Upper lobe of right lung (tissue), 1 donor: Measurements from ENCODE around the gene ARHGAP6. TPM values are rescaled to one million over a fixed set of nuclear protein-coding genes. Genes with fewer than 3 reads are reported as not detected.

Experiments
- ATAC-seq: fragments of 200-7000 bp; cut with Tn5 transposase; one replicate; pipeline ENCODE4 v1.9.1; 2020; ENCODE audit warnings: mild to moderate bottlenecking, moderate library complexity
- DNase-seq: peaks from one replicate; pipeline ENCODE4 v3.0.0-alpha.2; 2020
- H3K27ac ChIP-seq: fragments of 200-600 bp; one replicate; pipeline ENCODE4 v1.8.0; 2022
- H3K27me3 ChIP-seq: fragments of 200-600 bp; one replicate; pipeline ENCODE4 v1.8.0; 2022; ENCODE audit warnings: mild to moderate bottlenecking
- H3K36me3 ChIP-seq: fragments of 200-600 bp; one replicate; pipeline ENCODE4 v1.8.0; 2022
- H3K4me1 ChIP-seq: fragments of 200-600 bp; one replicate; pipeline ENCODE4 v1.8.0; 2022
- H3K4me3 ChIP-seq: fragments of 200-600 bp; one replicate; pipeline ENCODE4 v1.8.0; 2022; ENCODE audit warnings: mild to moderate bottlenecking
- H3K9me3 ChIP-seq: fragments of 200-600 bp; one replicate; pipeline ENCODE4 v1.8.0; 2022
- CTCF ChIP-seq: fragments of 200-600 bp; IDR thresholded peaks from one replicate; pipeline ENCODE4 v1.8.0; 2022; ENCODE audit warnings: antibody characterized with exemption
- intact Hi-C: fragments of 100-400 bp; cut with DNase I; formaldehyde crosslinking; loops from one replicate; pipeline ENCODE4 v1.11.0; 2022
- total RNA-seq: library from RNA; stranded (reverse); fragmentation: NEBNext Ultra II Directional; extraction: Animal tissue kit (Norgen Biotek cat#: 25700); gene quantifications from one replicate; pipeline ENCODE4 v1.2.1, GENCODE V29; 2021
- donor health status: DM: no; HTN: yes; CAD: no; lungs with severe emphysema.

Gene ARHGAP6
- total RNA-seq, 1 donor from 2014 or later, result 17.1 TPM

GRCh38 chrX:11434607-11435006, 231.1 kb downstream of the ARHGAP6 start:
- Histone ChIP-seq H3K4me3 (no peak overlapping the region), H3K9me3 (no peaks in the 10 kb centered on the region), H3K27ac (no peak overlapping the region), H3K4me1 (no peaks in the 10 kb centered on the region), H3K27me3 (no peaks in the 10 kb centered on the region), H3K36me3 (no peaks in the 10 kb centered on the region)
- TF ChIP-seq CTCF, result no peak
- ATAC-seq (no peak), DNase-seq (no peak)
- intact Hi-C loops, result no loop called here

GRCh38 chrX:11431786-11432185, 233.9 kb downstream of the ARHGAP6 start:
- Histone ChIP-seq H3K9me3 (no peaks in the 10 kb centered on the region), H3K4me1 (no peaks in the 10 kb centered on the region), H3K4me3 (no peak overlapping the region), H3K27me3 (no peaks in the 10 kb centered on the region), H3K27ac (no peak overlapping the region), H3K36me3 (no peaks in the 10 kb centered on the region)
- DNase-seq (no peak), ATAC-seq (peak; percentile 71)
- TF ChIP-seq CTCF, result no peak
- intact Hi-C loops, result no loop called here

GRCh38 chrX:11430271-11430670, 235.4 kb downstream of the ARHGAP6 start:
- no peak for ATAC-seq
- no peak for TF ChIP-seq CTCF
- no peaks in the 10 kb centered on the region for H3K4me1 ChIP-seq
- H3K9me3 ChIP-seq, result no peaks in the 10 kb centered on the region
- H3K36me3 ChIP-seq, result no peaks in the 10 kb centered on the region
- no peak overlapping the region for H3K4me3 ChIP-seq
- DNase-seq, result no peak
- H3K27me3 ChIP-seq, result no peaks in the 10 kb centered on the region
- H3K27ac ChIP-seq, result no peak overlapping the region
- intact Hi-C loops, result no loop called here

- intact Hi-C loops, result no loop called here
- DNase-seq, result no peak
- no peak overlapping the region for H3K4me3 ChIP-seq
Measured at GRCh38 chrX:11429538-11430085, 236.1 kb downstream of the ARHGAP6 start.

DNA sequence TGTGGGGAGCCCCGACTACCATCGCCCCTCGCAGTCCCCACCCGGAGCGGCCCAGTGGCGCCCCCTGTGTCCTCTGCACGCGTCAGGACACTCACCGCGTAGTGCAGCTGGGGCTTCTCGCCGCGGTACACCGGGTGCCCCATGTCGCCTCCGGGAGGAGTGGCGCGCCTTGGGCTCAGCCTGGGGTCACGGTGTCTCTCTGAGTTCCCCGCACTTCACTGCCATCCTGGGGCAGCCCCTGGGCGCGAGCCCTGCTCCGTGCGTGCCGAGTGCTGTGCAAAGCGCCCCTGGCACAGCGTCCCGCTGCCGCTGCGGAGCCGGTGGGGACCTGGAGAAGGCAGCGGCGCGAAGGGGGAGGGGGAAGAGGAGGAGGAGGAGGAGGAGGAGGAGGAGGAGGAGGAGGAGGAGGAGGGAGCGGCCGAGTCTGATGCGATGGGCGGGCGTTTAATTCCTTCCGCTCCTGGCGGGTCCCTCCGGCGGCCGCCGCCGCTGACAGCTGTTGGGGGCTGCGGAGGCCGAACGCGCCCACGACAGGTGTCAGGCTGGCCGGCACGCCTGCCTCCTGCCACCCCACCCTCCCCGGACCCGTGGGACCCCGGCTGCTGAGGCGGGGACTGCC, 238.2 kb downstream of the ARHGAP6 start:
- H3K27me3 ChIP-seq, result no peaks in the 10 kb centered on the region
- no peaks in the 10 kb centered on the region for H3K9me3 ChIP-seq
- intact Hi-C loops, result no loop called here
- no peaks in the 10 kb centered on the region for H3K4me1 ChIP-seq
- DNase-seq (peak; percentile 74), ATAC-seq (peak; percentile 82)
- H3K27ac ChIP-seq, result peak overlapping the region; percentile 15
- peak; percentile 39 for TF ChIP-seq CTCF
- no peaks in the 10 kb centered on the region for H3K36me3 ChIP-seq
- H3K4me3 ChIP-seq, result peak overlapping the region; percentile 50

More at GRCh38 chrX:11429538-11430085, 236.1 kb downstream of the ARHGAP6 start:
- no peaks in the 10 kb centered on the region for H3K9me3 ChIP-seq
- no peaks in the 10 kb centered on the region for H3K27me3 ChIP-seq
- H3K27ac ChIP-seq, result no peak overlapping the region
- TF ChIP-seq CTCF, result no peak
- no peaks in the 10 kb centered on the region for H3K36me3 ChIP-seq
- no peak for ATAC-seq
- no peaks in the 10 kb centered on the region for H3K4me1 ChIP-seq
